PC-3 (cell line): ENCODE measurements around the gene CHKA. TPM values are rescaled to one million over a fixed set of nuclear protein-coding genes. Genes with fewer than 3 reads are reported as not detected.

Source experiments
- ATAC-seq: fragments of 200-7000 bp; cut with Tn5 transposase; 2 replicates; pipeline ENCODE4 v1.9.1; 2020; ENCODE audit warnings: mild to moderate bottlenecking, moderate library complexity
- BruUV-seq: library from RNA; stranded (reverse); fragments of 400-500 nt; replicated peaks from 2 replicates; lab custom pipeline; 2021; lab: Mats Ljungman, UMichigan
- CTCF ChIA-PET: fragments of 300-600 bp; sonication (Branson Sonifier 250); formaldehyde crosslinking; loops from one replicate; lab custom pipeline; 2022; ENCODE audit warnings: antibody characterized with exemption; lab: Charles Lee
- POLR2A ChIA-PET: fragments of 300-600 bp; sonication (Branson Sonifier 250); formaldehyde crosslinking; loops from one replicate; lab custom pipeline; 2022; ENCODE audit warnings: antibody characterized with exemption; ENCODE audit not compliant: unreplicated experiment; lab: Charles Lee
- DNase-seq: peaks from one replicate; pipeline ENCODE4 v3.0.0-alpha.2; 2015
- H2AFZ ChIP-seq: fragments of 300-600 bp; sonication (generic); 2 replicates; pipeline ENCODE4 v1.6.0; 2016; ENCODE audit warnings: antibody characterized with exemption, low read length
- H3F3A ChIP-seq: fragments of 300-600 bp; sonication (generic); one replicate; pipeline ENCODE4 v1.6.0; 2017; ENCODE audit warnings: antibody characterized with exemption, low read length, control low read depth, mild to moderate bottlenecking; ENCODE audit not compliant: unreplicated experiment
- H3K27ac ChIP-seq: fragments of 300-600 bp; sonication (generic); 2 replicates; pipeline ENCODE4 v1.5.1; 2016; ENCODE audit warnings: mild to moderate bottlenecking, low read length
- H3K27me3 ChIP-seq: fragments of 300-600 bp; sonication (generic); 2 replicates; pipeline ENCODE4 v1.6.1; 2016; ENCODE audit warnings: low read length, mixed read lengths
- H3K36me3 ChIP-seq: fragments of 300-600 bp; sonication (generic); 2 replicates; pipeline ENCODE4 v1.6.1; 2016; ENCODE audit warnings: low read depth, mixed run types, low read length, mixed read lengths
- H3K4me1 ChIP-seq: fragments of 300-600 bp; sonication (generic); 2 replicates; pipeline ENCODE4 v1.5.1; 2016; ENCODE audit warnings: low read length; ENCODE audit not compliant: insufficient read depth
- H3K4me2 ChIP-seq: fragments of 300-600 bp; sonication (generic); 2 replicates; pipeline ENCODE4 v1.6.0; 2016; ENCODE audit warnings: low read length
- H3K4me3 ChIP-seq: fragments of 300-600 bp; sonication (generic); 2 replicates; pipeline ENCODE4 v1.5.1; 2016; ENCODE audit warnings: mild to moderate bottlenecking, low read length, mixed read lengths
- H3K79me2 ChIP-seq: fragments of 300-600 bp; sonication (generic); 2 replicates; pipeline ENCODE4 v1.6.1; 2017; ENCODE audit warnings: low read length, mixed read lengths
- H3K9ac ChIP-seq: fragments of 300-600 bp; sonication (generic); 2 replicates; pipeline ENCODE4 v1.6.0; 2016; ENCODE audit warnings: mild to moderate bottlenecking, low read length
- H3K9me2 ChIP-seq: fragments of 300-600 bp; sonication (generic); replicated peaks from 2 replicates; pipeline ENCODE4 v1.6.1; 2016; ENCODE audit warnings: mixed run types, low read length, mixed read lengths
- H3K9me3 ChIP-seq: fragments of 300-600 bp; sonication (generic); 2 replicates; pipeline ENCODE4 v1.6.1; 2016; ENCODE audit warnings: low read length, mixed read lengths
- H4K20me1 ChIP-seq: fragments of 300-600 bp; sonication (generic); 2 replicates; pipeline ENCODE4 v1.6.1; 2016; ENCODE audit warnings: low read length, mixed read lengths
- CTCF ChIP-seq: fragments of 300-600 bp; sonication (generic); conservative IDR thresholded peaks from 2 replicates; pipeline ENCODE4 v1.5.1; 2017; ENCODE audit warnings: antibody characterized with exemption, low read depth, mild to moderate bottlenecking, low read length
- EZH2 ChIP-seq: fragments of 300-600 bp; sonication (generic); IDR thresholded peaks from one replicate; pipeline ENCODE4 v1.6.1; 2017; ENCODE audit warnings: antibody characterized with exemption, mild to moderate bottlenecking, low read length; ENCODE audit not compliant: unreplicated experiment
- EZH2phosphoT487 ChIP-seq: fragments of 300-600 bp; sonication (generic); IDR thresholded peaks from 2 replicates; pipeline ENCODE4 v1.6.1; 2018; ENCODE audit warnings: mild to moderate bottlenecking, antibody characterized with exemption, low read length, borderline replicate concordance
- intact Hi-C: fragments of 100-400 bp; cut with micrococcal nuclease; formaldehyde crosslinking; loops from 2 replicates; pipeline ENCODE4 v1.9.0; 2023
- total RNA-seq: library from RNA; depleted of rRNA; stranded (reverse); fragments of >200 nt; gene quantifications from 2 replicates; pipeline ENCODE4 v1.2.3, GENCODE V29; 2014

CHKA gene
- total RNA-seq, 1 experiment from 2014 or later, result 57.5 TPM

DNA sequence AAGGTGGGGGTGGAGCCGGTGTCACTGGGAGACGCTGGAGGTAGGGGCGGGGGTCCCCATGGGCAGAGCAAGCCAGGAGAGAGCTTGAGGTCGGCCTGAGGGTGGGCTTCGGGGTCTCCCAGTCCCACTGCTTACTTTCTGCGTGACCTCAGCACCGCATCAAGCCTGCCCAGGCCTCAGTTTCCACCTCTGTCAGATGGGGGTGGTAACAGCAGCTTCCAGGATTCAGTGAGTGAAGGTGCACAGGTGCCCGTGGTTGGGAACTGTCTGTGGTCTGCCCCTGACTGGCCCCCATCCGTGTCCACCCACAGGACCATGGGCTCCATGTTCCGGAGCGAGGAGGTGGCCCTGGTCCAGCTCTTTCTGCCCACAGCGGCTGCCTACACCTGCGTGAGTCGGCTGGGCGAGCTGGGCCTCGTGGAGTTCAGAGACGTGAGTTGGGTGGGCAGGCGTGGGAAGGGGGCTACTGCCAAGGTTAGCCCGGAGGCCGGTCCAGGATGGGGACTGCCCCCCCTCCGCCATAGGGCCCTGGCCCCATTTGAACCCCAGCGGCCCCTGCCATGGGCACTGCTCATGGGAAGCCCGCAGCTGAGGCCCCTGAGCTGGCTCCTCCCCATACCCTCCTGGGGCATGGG, 80.1 kb downstream of the CHKA start:
- Histone ChIP-seq H3K27ac (peak overlapping the region; percentile 56), H3K4me1 (peaks cover 26% of the 10 kb centered on the region), H3K79me2 (peaks cover 36% of the 10 kb centered on the region), H3K4me2 (peak overlapping the region; percentile 96), H2AFZ (peak overlapping the region; percentile 66), H3K9me2 (no peaks in the 10 kb centered on the region), H4K20me1 (no peaks in the 10 kb centered on the region), H3F3A (no peaks in the 10 kb centered on the region), H3K9ac (peak overlapping the region; percentile 84), H3K36me3 (peaks cover 8% of the 10 kb centered on the region; the same call in 1 of the 2 replicates), H3K27me3 (no peaks in the 10 kb centered on the region), H3K9me3 (no peaks in the 10 kb centered on the region), H3K4me3 (peak overlapping the region; percentile 78)
- no TSS peak for BruUV-seq
- ATAC-seq (no peak), DNase-seq (no peak)
- TF ChIP-seq CTCF, result no peak
- CTCF ChIA-PET, result interaction anchor here (0.6 kb wide), 1 partner anchor 78 kb away, joined by 3 read pairs; no protein-coding TSS in a partner anchor
- intact Hi-C loops, result no loop called here
- POLR2A ChIA-PET, result interaction anchor here (0.6 kb wide), 1 partner anchor 26 kb away, joined by 3 read pairs; no protein-coding TSS in a partner anchor

DNA sequence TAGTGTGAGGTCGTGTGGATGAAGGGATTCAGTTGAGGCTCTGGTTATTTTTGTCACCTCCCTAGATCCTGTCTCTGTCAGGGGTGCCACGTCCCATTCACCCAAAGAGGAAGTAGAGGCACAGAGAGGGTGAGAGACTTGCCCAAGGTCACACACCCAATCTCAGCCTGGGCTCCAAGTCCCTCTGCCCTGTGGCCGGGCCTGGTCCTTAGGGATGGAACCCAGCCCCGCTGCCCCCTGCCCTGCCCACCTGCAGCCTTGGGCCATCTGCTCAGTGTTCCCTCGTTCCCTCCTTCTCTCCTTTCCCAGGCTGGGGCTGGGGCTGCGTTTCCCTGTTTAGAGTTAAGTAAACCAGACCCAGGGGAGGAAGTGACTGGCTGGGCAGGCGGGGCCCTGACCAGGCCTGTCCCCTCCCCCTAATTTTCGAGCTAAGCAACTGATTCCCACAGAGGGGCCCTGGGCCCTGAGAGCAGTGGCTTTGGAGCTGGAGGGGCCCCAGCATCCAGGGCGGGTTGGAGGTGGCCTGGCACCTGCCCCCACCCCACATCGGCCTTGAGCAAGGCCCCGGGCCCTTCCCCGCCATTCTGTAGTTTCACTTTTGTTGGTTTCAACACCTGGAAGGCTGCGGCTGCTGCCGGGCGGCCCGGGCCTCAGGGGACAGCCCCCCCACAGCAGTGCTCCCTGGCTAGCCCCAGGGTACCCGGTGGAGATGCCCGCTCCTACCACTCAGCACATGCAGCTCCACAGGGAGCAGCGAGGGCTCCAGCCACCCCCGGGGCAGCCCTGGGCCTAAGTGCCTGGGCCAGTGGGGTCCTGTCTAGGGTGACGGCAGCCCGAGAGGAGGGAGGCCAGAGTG, 80.9 kb downstream of the CHKA start:
- POLR2A ChIA-PET, result interaction anchor here (0.5 to 0.6 kb wide), 2 partner anchors 26 to 300 kb away, joined by 3 to 6 read pairs; no protein-coding TSS in a partner anchor
- H3K36me3 ChIP-seq, result peaks cover 10% of the 10 kb centered on the region; the same call in 1 of the 2 replicates
- CTCF ChIA-PET, result no interaction called here
- DNase-seq (peak; percentile 73), ATAC-seq (peak; percentile 55)
- H4K20me1 ChIP-seq, result no peaks in the 10 kb centered on the region
- H3K79me2 ChIP-seq, result peaks cover 36% of the 10 kb centered on the region
- H3K9ac ChIP-seq, result peak overlapping the region; percentile 84
- H3K9me3 ChIP-seq, result no peaks in the 10 kb centered on the region
- peak overlapping the region; percentile 66 for H2AFZ ChIP-seq
- H3F3A ChIP-seq, result no peaks in the 10 kb centered on the region
- TSS peak; percentile 10 for BruUV-seq
- H3K27ac ChIP-seq, result peak overlapping the region; percentile 56
- H3K4me1 ChIP-seq, result peaks cover 26% of the 10 kb centered on the region
- no peaks in the 10 kb centered on the region for H3K9me2 ChIP-seq
- TF ChIP-seq EZH2phosphoT487 (no peak), EZH2 (no peak), CTCF (no peak)
- intact Hi-C loops, result no loop called here
- peak overlapping the region; percentile 78 for H3K4me3 ChIP-seq
- H3K27me3 ChIP-seq, result no peaks in the 10 kb centered on the region
- H3K4me2 ChIP-seq, result peak overlapping the region; percentile 96
